Fibroblast of skin of right biceps (primary cell): ENCODE results near the gene C16orf95.

Source experiments
- DNase-seq: peaks from one replicate; pipeline ENCODE4 v3.0.0-alpha.2; 2013

C16orf95 gene

DNA sequence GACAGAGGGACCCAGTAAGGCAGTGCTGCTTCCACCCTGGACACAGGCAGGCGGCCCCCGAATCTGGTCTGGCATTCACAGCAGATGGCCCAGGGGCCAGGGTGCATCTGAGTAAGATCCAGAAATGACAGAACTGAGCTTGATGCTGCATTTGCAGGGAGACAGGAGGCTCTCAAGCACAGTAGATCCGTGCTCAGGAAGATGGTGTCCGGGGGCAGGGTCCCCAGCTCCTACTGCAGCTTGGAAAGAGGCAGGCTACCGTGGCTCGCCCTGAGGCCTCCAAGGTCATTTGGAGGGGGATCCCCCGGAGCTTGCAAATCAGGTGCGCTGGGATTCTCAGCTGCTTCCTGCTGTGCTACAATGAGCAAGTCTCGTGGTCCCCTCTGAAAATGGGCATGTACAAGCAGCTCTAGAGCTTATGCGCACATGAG lies 2.2 kb downstream of the C16orf95 start:
- DNase-seq, result no peak

DNA sequence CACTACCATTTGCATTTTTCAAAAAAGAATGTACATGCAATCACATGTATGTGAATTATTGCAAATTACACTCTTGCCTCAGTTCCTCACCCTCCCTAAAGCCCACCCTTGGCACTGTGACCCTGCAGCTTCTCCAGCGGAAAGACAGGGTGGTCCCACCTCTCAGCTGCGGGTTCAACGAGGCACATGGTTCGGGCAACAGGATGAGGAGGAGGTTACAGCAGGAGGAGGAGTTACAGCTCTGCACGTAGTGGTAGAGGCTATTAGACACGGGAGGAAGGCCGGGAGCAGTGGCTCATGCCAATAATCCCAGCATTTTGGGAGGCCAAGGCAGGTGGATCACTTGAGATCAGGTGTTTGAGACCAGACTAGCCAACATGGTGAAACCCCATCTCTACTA lies 5.2 kb downstream of the C16orf95 start:
- DNase-seq, result no peak

GRCh38 chr16:87311387-87311786 lies 5.8 kb downstream of the C16orf95 start:
- no peak for DNase-seq

GRCh38 chr16:87310610-87311009 lies 6.6 kb downstream of the C16orf95 start:
- no peak for DNase-seq

DNA sequence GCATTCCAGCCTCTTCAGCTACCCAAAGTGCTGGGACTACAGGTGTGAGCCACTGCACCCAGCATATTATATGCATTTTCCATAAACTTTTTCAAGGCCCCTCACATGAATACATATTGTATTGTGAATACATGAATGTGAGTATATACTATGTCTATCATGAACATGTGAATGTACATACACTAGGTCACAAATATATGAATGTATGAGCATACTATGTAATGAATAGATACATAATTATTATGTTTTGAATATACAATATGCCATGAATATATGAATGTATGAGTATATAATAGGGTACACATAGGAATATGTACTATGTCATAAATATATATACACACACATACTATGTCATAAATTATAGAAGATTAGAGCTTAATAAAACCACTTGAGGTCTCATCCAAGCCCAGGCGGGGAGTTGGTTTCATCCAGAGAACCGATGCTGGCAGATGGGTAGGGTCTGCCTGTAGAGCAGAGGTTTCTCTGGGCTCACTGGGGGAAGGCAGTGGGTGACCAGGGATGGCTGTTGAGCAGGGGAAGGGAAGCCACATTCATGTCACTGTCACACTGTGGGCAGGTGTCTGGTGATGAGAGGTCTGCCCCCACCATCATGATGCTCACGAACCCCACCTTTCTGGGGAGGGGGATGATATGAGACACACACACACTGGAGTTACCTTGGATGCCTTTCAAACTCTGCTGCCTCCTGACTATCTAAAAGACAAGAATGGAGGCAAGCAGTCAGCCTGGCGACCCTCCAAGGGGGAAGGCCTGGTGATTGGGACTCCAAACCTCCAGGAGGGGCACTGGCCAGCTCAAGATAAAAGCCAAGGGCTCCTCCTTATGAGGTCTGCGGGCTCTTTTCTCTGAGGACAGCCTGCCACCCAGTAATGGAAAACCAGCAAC lies 7.3 kb downstream of the C16orf95 start:
- no peak for DNase-seq

DNA sequence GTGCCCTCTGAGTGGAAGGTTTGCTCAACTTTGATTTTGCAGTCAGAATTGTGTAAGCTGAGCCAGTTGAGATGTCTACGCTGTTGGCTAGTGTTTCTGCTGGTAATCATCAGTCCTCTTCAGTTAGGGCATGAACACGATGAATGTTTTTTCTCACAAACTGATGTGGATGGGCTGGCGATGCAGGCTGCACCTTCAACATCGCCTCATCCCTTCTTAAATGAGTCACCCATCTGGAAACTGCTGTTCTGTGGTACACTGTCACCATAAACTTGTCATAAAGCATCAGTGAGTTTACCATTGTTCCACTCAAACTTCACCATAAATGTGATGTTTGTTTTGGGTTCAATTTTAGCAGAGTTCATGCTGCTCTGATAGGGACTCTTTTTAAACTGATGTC lies 8.4 kb downstream of the C16orf95 start:
- no peak for DNase-seq

DNA sequence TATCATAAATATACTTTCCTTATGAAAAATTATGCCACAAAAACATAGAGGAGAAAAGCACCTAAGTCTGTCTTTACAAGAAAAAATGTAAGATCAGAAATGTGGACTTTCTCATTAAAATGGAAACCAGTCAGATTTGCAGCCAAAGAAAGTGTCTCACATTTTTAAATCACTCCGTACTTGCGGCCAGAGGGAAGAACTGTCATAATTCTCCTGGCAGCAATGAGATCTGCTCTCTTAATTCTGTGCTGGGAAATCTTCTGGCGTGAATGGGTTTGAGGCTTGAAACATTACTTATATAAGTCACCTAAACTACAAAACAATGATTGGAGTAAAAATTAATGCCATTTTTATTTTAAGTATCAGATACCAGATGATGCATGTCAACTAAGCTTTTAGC lies 10.7 kb downstream of the C16orf95 start:
- no peak for DNase-seq

- DNase-seq, result peak; percentile 83
These were observed 11.4 kb downstream of the C16orf95 start for GRCh38 chr16:87305505-87306391.

GRCh38 chr16:87304951-87305350 lies 12.2 kb downstream of the C16orf95 start:
- DNase-seq, result no peak

DNA sequence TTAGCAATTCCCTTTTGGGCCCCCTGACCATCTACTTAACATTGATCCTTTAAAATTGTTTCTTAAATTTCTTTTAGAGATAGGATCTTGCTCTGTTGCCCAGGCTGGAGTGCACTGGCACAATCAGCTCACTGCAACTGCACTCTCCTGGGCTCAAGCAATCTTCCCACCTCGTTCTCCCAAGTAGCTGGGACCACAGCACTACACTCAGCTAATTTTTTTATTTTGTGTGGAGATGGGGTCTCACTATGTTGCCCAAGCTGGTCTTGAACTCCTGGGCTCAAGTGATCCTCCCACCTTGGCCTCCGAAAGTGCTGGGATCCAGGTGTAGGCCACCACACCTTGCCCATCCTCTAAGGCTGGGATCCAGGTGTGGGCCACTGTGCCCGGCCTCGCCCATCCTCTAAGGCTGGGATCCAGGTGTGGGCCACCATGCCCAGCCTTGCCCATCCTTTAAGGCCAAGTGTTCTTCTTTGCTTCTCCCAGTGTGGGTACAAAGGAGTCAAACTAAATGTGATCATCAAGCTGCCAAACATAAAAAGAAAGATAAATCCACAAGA lies 13.2 kb downstream of the C16orf95 start:
- DNase-seq, result no peak

DNA sequence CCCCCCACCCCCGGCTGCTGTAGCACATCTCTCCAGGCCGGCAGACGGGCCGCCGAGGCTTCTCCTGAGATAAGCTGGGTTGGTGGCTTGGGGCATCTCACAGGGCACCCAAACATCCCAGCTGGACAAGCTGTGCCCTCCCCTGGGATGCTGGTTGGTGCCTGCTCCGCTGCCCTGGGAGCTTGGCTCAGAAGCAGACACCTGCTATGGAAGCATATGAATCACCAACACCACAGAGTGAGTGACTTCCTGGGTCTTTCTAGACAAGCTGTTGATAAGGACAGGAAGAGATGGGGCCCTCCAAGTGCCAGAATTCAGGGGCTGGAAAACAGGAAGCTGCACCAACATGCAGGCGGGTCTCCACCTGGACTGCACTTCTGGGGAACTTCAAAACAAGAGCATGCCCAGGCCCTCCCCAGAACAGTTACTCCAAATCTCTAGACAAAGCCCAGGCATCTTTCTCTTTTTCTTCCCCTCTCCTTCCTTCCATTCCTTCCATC lies 13.7 kb downstream of the C16orf95 start:
- no peak for DNase-seq

- DNase-seq, result no peak
These were observed 18.2 kb downstream of the C16orf95 start for GRCh38 chr16:87298857-87299465.

DNA sequence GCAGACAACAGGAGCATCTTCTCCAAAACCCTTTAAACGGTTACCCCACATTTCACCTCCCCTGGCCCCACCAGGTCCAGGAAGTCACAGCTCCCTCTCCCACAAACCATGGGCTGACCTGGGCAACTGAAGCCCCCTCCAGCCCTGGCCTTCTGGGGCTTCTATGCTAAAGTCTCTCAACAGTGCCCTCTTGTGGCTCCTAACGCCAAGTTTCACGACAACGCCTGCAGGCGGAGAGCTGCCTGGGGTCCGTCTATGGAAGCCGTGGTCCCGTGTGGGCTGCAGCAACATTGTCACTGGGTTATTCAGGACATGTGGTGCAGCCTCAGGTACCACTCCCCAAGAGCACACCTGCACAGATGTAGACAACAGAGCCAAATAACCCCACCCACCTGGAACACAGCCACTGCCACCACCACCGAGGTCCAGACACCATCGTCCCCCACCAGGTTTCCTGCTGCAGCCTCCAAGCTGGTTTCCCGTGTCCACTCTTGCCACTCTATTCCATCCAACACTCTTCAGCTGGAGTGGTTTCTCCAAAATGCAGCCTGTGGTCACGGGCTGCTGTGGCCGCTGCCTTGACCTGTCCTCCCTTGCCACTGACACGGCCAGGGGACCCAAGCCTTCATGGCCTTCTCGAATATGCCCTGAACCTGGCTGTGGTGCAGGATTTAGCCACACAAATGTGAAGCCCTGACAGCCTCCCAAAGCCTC lies 19.1 kb downstream of the C16orf95 start:
- no peak for DNase-seq

DNA sequence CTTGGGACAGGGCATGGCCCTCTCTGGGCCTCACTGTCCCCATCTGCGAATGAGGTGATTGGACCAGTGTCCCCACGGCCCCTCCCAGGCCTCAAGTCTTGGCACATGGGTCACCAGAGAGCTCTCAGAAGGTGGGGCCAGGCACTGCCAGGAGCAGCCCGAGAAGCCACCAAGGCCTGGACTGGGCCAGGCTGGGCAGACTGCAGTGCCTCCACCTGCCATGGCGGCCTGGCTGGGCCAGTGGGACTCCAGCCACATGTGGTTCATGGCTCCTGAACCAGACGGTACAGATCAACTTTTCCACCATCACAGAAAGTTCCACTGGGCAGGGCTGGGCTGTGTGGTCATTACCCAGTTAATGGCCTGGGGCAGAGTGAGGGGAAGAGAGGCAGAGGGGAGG lies 19.8 kb downstream of the C16orf95 start:
- no peak for DNase-seq

DNA sequence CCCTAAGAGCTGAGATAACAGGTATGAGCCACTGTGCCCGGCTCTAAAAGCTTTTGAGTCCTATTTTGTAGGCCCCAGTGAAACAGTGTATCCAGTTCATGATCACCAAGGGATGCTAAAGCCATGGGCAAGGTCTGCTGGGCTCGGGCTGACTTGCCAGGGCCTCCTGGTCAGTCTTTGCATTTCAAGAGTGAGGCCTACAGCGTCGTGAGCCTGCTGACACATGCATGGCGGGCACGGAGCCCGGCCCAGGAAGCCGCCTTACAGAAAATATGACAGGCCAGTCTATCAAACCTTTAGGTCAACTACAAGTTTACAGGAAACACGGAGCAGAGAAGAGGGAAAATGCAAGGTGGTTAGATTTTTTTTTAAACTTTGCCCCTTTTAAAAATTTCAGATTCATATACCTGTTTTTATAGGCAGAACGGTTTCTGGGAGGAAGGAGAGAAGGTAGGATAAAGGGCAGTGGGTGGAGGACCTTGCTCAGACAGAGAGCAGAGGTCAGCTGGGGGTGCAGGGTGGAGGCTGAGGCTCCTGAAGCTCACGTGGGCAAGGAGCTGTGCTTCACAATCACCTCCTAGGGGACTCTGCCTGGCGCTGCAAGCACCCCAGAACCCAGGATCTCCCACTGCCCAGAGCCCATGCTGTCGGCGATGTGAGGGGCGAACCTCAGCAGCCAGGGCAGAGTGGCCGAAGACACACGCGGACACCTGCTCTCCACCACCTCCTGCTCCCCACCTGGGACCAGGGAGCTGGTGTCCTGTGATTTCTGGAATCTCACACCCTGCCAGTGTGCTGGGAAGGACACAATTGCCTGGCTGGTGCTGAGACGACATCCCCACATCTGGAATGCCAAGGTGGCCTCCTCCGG lies 21.3 kb downstream of the C16orf95 start:
- no peak for DNase-seq

DNA sequence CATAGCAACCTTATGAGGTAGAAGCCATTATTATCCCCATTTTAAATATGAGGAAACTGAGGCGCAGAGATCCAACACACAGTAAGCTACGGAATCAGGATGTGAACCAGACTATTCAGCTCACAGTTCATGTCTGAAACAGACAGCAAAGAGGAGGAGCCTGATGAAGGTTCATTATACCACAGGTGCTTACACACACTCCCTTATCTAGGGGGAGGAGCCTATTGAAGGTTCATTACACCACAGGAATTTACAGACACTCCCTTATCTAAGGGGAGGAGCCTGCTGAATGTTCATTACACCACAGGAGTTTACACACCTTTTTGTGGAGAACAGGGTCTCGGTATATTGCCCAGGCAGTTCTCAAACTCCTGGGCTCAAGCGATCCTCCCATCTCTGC lies 21.9 kb downstream of the C16orf95 start:
- no peak for DNase-seq

- no peak for DNase-seq
These were observed 23.2 kb downstream of the C16orf95 start for GRCh38 chr16:87293990-87294389.

DNA sequence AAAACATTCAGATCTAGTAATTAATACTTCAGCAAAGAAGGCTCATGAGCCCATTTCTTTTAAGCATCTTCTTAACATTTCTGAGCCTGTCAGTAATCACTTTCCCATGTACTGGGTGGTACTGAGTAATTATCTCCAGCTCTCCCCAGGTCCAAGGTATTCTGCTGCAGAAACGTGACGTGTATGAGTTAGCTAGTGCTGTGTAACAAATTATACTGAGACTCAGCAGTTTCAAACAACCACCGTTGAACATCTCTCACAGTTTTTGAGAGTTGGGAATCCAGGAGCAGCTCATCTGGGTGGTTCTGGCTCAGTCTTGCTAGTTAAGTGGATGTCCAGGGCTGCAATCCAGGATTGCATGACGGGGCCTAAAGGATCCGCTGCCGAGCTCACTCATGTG lies 25.2 kb downstream of the C16orf95 start:
- no peak for DNase-seq

GRCh38 chr16:87288753-87289362 lies 28.3 kb downstream of the C16orf95 start:
- peak; percentile 91 for DNase-seq

- no peak for DNase-seq
These were observed 30.2 kb downstream of the C16orf95 start for GRCh38 chr16:87286839-87287626.
